DOHH2 (cell line): ENCODE data around the gene GALNS.

ENCODE experiments used
- EZH2phosphoT487 ChIP-seq: fragments of 200-600 bp; sonication (generic); IDR thresholded peaks from 2 replicates; pipeline ENCODE4 v1.6.1; 2017; ENCODE audit warnings: borderline replicate concordance, mild to moderate bottlenecking, antibody characterized with exemption, low read length, moderate library complexity, mixed read lengths
- TF ChIP-seq, protein P1 (sequence below): fragments of 200-600 bp; sonication (generic); IDR thresholded peaks from one replicate; pipeline ENCODE4 v1.5.1; 2014; ENCODE audit warnings: antibody characterized with exemption, mild to moderate bottlenecking, low read depth, low read length; ENCODE audit not compliant: poor library complexity, severe bottlenecking

DNA sequence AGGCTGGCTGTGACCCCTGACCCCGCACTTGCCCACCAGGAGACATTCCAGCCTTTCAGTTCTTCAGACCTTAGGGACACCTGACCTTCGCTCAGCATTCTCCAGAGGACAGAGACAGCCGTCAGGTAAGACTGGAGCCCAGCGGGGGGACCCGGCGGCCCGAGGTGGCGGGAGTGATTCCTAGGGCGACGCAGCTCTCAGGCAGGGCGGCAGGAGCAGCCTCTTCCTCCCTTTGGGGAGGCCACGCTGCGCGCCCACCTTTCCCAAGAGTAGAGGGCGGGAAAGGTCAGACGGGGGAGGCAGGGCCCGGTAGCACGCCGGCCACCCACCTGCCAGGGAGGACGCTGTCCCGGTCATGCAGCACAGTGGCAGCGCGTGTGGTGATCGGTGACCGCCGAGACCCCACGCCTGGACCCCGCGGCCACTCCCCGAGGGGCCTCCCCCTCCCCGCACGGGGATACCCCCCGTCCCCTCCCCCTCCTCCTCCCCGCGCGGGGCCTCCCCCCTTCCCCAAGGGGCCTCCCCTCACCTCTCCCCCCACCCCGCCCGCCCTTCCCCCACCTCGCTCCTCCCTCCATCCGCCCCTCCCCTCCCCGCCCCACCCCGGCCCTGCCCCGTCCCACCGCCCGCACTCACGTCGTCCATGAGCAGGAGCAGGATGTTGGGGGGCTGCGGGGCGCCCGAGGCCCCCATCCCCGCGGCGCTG lies 472 bp downstream of the GALNS start:
- TF ChIP-seq, protein P1, sequence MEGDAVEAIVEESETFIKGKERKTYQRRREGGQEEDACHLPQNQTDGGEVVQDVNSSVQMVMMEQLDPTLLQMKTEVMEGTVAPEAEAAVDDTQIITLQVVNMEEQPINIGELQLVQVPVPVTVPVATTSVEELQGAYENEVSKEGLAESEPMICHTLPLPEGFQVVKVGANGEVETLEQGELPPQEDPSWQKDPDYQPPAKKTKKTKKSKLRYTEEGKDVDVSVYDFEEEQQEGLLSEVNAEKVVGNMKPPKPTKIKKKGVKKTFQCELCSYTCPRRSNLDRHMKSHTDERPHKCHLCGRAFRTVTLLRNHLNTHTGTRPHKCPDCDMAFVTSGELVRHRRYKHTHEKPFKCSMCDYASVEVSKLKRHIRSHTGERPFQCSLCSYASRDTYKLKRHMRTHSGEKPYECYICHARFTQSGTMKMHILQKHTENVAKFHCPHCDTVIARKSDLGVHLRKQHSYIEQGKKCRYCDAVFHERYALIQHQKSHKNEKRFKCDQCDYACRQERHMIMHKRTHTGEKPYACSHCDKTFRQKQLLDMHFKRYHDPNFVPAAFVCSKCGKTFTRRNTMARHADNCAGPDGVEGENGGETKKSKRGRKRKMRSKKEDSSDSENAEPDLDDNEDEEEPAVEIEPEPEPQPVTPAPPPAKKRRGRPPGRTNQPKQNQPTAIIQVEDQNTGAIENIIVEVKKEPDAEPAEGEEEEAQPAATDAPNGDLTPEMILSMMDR, result no peak
- TF ChIP-seq EZH2phosphoT487, result no peak
